ENCODE data around the gene MOCS1. TPM values are rescaled to one million over a fixed set of nuclear protein-coding genes. Genes with fewer than 3 reads are reported as not detected.
"Not testable (repeated sequence)": the region's sequence is repeated elsewhere in the genome, so short reads cannot be mapped to it uniquely, and the experiment has no call there.

MOCS1 gene
- 20.1 TPM for total RNA-seq

- peak; percentile 80 for DNase-seq (ENCODE audit: low spot score)
These were observed at the start of gene MOCS1 for GRCh38 chr6:39934131-39934757. MOCS1 (minus strand) TSS chr6:39934462; CDS start chr6:39934417, 45 bp downstream.

- DNase-seq (ENCODE audit: low spot score): no peak
These were observed 49.8 kb upstream of the MOCS1 start for GRCh38 chr6:39984051-39984450.

DNA sequence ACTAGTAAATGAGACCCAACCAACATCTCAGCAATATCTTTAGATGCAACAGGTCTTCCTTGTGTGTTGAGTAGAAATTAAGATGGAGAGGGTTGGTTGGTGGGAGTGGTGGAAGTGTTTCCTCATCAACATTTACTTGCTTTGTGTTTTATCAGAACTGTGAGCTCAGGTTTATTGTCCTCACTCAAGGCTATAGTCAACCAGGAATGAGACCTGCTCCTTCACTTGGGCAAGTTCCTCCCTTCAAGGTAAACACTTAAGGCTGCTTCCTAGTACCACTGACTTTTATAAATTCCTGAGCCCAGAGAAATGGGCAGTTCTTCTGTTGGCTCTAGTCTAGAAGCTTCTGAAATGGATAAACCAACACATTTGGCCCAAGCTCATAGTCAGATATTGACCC is 48.9 kb upstream of the MOCS1 start:
- no peak for DNase-seq (ENCODE audit: low spot score)

- DNase-seq (ENCODE audit: low spot score): no peak
These were observed 48.5 kb upstream of the MOCS1 start for GRCh38 chr6:39982720-39983119.

DNA sequence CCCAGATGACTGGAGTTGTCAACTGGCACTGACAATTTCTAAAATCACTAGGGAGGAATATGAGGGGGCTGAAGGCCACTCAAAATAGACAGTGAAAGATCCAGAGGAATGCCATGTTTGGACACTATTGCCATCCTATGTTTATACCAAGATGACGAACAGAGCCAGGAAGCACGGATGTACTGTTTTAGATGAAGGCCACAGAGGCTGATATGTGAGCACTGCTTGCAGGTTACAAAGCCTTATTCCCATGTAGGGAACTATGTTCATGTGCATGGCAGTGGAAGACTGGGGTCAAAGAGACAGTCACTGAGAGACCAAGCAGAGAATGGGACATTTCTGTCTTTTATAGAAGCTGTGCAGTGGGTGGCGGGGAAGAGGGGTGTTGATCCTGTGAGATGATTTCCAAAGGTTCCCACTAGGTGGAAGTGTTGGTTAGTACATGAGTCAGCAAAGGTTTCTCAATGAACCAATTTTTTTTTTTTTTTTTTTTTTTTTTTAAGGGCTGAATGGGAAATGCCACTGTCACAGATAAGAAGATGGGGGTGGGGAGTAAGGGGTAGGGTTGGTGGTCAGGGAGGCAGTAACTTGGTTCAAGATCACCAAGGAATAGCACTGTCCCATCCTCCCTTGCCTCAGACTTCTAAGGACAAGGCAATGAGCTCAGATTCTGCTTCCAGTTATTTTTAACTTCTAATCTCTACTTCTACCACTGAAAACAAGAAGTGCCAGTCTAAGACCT is 46.7 kb upstream of the MOCS1 start:
- DNase-seq (ENCODE audit: low spot score): peak; percentile 27

DNA sequence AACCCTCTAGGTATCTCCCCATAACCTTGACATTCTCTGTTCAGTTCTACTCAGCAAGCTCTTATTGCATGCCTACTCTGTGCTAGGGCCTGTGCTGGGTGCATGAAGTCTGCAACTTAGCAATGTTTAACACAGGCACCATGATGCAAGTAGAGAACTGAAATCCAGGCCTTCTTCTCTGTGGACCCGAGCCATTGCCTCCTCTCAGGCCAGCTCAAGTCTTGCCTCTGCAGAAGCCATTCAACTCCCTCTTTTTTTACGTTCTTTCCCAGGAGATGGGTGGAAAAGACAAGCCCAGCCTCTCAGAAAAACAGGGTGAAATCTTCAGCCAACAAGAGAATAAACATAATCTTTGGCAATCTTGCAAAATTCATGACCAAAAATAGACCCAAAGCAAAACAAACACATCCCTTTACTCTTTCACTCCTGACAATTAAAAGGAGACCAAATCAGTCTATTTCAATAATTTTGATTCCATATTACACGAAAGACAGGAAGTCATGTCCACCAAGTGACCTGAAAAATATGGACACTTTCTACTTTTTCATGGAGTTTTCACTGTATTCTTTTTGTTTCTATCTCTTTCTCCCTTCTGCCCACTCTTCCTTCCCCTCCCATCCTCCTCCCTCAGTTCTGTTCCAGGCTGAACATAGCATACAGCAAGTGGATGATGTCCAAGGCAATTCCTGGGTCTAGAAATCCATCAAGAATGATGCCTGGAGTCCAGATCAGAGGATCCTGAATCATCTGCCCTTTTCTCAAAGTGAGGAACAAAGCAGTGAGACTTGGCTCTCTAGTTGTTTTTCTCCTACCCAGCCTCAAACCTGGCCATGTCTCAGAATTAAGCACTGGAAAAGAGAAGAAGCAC is 45.4 kb upstream of the MOCS1 start:
- no peak for DNase-seq (ENCODE audit: low spot score)

DNA sequence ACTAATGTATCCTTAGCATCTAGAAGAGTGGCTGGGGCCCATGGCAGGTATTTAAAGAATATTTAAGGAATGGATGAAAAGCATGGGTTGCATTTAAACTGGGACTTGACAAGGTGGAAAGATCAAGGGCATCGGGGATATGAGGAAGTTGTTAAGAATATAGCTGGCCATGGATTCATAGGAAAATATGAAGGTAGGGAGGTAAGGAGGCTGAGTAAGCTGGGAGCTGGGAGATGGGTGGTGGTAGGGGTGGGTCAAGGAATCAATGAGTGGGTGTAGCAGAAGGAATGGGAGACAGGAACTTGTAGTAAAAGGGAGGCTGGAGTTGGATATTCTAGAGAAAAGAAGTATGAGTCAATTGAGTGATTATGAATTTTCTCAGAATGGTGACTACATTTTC is 44.0 kb upstream of the MOCS1 start:
- no peak for DNase-seq (ENCODE audit: low spot score)

GRCh38 chr6:39973661-39974060 is 39.4 kb upstream of the MOCS1 start:
- DNase-seq (ENCODE audit: low spot score): no peak

- DNase-seq (ENCODE audit: low spot score): not testable (repeated sequence)
These were observed 38.5 kb upstream of the MOCS1 start for GRCh38 chr6:39972717-39973116.

- DNase-seq (ENCODE audit: low spot score): not testable (repeated sequence)
These were observed 36.9 kb upstream of the MOCS1 start for GRCh38 chr6:39971131-39971530.

- DNase-seq (ENCODE audit: low spot score): no peak
These were observed 31.5 kb upstream of the MOCS1 start for GRCh38 chr6:39965751-39966150.

- DNase-seq (ENCODE audit: low spot score): no peak
These were observed 30.3 kb upstream of the MOCS1 start for GRCh38 chr6:39964530-39964929.

DNA sequence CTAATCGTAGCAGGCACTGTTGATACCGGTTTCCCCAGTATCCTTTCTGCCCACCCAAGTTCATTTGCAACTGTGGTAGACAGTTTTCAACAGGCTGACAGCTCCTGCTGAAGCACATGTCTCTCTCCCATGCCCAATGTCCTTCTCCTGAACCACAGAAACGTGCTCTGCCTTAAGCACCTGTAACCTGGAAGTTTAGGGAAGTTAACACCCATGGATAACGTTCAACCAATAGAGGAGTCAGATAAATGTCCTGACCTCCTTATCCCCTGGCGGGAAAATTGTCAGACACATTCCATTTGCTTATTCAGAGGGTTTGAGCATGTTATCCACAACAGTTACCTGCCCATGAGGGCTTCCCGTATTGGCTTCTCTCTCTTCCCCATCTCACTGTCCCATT is 29.8 kb upstream of the MOCS1 start:
- DNase-seq (ENCODE audit: low spot score): no peak

DNA sequence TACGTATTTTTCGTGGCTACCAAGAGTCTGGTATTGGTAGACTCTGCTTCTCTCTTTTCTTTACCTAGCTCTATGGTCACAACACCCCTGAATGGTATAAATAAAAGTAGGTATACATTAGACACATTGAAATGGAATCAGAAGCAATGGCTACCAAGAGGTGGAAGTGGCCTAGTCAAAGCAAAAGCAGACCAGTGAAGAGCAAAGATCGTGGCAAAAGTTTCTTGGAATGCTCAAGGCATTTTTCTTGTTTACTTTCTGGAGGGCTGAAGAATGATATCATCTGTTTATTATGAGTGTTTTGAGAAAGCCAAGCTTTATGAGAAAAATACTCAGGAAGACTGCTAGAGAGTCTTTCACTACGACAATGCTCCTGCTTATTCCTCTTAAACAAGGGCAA is 28.6 kb upstream of the MOCS1 start:
- DNase-seq (ENCODE audit: low spot score): no peak

DNA sequence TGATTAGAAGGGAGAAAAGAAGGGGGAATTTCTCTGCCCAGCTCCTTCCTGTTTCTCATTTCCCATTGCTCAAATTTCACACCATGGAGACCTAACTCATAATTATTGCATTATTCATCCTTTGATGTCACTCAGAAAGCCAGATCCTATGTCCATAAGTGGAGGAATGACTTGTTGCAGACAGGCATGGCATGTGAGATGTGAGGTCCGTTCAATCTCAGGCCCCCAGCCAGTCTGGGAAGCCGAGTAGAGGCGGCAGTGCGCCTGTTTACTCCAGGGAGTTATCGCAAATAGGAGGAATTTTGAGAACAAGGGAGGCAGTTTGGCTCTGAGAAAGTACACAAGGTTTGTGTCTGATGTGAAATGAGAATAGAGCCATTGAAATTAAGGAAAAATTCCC is 26.9 kb upstream of the MOCS1 start:
- no peak for DNase-seq (ENCODE audit: low spot score)

DNA sequence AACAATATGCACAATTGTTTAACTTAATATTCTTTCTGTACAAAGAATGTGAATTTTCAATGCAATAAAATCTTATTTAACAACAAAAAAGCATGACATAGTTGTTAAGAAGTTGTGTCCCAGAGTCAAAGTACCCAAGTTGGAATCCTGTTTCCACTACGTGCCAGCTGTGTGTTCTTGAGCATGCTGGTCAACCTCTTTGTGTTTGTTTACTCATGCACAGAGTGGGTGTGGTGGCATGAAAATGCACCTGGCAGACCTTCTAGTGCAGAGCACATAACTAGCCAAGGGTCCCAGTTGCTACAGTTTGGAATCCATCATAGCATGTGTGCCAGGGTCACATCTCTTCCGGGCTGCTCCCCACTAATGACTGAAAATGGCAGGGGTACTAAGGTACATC is 24.7 kb upstream of the MOCS1 start:
- DNase-seq (ENCODE audit: low spot score): no peak

GRCh38 chr6:39956936-39957335 is 22.7 kb upstream of the MOCS1 start:
- DNase-seq (ENCODE audit: low spot score): no peak

DNA sequence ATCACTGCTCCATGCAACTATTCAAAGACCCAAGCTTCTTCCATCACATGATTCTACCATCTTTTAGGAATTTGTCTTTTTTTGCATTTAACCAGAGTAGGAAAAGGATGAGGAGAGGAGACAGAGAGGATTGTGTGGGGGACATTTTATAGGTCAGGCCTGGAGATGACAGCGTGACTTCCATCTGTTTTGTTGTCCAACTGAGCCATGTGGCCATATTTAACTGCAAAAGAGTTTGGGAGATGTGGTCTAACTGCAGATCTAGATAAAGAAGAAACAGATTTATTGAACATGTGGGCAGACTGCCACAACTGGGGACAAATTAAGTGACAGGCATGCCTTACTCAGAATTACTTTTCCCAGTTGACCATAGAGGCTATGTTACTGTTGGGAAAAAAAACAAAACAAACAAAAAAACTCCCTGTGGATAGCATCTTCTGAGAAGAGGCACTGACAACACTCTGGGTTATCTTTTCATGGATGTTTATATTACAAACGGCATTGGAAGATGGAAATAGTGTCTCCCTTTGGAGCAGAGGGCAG is 18.9 kb upstream of the MOCS1 start:
- DNase-seq (ENCODE audit: low spot score): no peak

- no peak for DNase-seq (ENCODE audit: low spot score)
These were observed 17.9 kb upstream of the MOCS1 start for GRCh38 chr6:39952167-39952566.

DNA sequence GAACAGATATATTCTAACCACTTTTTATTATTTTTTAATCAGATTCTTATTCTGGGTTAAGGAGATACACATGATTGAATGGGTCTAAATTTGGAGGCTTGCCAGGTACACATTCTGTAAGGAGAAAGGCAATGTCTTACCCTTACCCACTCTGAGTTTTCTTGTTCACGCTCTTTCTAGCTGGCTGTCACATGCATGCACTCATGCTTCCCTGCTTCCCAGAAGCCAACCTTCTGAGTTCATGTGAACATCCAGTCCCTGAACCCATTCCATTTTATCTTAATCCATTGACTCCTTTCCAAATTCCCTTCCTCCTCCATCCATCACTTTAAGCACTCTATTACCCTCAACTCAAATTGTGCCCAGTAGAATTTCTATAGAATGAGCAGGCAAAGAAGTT is 17.5 kb upstream of the MOCS1 start:
- no peak for DNase-seq (ENCODE audit: low spot score)

DNA sequence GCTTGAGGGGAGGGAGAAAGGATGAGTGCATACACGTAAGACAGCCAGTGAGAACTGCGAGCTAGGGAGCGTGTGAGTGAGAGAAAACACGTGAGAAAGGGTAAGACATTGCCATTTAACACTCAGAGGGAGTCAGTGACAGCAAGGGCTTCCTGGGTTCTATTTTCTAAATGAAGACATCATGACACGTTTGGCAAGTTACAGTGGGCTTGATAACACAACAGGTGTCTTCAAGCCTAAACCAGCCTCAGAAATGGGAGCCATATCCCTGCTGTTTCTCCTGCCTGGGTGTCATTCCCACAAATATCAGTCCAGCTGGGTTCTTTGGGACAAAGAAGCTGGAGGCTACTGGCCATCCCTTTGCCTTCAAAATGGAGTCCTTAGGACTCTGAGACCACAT is 16.9 kb upstream of the MOCS1 start:
- no peak for DNase-seq (ENCODE audit: low spot score)

- DNase-seq (ENCODE audit: low spot score): no peak
These were observed 16.0 kb upstream of the MOCS1 start for GRCh38 chr6:39950125-39950720.
